ENCODE results near the gene AOC3.
"Not testable (repeated sequence)": the region's sequence is repeated elsewhere in the genome, so short reads cannot be mapped to it uniquely, and the experiment has no call there.

Gene AOC3

GRCh38 chr17:42868338-42868737 lies 17.3 kb downstream of the AOC3 start:
- no peak for DNase-seq

GRCh38 chr17:42871647-42872046 lies 20.6 kb downstream of the AOC3 start:
- DNase-seq = no peak

DNA sequence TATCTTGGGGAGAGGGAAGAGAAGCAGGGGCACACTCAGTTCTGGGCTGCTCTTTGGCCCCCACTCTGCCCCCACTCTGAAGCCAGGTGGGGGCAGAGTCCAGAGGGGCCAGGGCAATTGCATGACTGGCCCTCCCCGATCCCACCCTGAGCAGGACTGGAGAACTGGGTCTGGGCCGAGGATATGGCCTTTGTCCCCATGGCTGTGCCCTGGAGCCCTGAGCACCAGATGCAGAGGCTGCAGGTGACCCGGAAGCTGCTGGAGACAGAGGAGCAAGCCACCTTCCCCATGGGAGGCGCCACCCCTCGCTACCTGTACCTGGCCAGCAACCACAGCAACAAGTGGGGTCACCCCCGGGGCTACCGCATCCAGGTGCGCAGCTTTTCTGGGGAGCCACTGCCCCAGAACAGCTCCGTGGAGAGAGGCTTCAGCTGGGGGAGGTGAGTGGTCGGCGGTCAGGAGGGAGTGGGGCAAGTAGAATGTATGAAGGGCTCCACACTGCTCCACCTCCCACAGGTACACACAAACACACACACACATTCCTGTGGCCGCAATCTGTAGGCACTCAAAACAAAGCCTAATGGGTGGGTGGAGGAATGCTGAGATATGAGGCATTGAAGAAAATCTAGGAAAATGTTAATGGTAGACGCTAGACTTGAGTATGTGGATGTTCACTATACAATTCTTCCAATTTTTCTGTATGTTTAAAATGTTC lies 21.4 kb downstream of the AOC3 start:
- DNase-seq = no peak

- DNase-seq = no peak
Measured at GRCh38 chr17:42873315-42873714, 22.3 kb downstream of the AOC3 start.

DNA sequence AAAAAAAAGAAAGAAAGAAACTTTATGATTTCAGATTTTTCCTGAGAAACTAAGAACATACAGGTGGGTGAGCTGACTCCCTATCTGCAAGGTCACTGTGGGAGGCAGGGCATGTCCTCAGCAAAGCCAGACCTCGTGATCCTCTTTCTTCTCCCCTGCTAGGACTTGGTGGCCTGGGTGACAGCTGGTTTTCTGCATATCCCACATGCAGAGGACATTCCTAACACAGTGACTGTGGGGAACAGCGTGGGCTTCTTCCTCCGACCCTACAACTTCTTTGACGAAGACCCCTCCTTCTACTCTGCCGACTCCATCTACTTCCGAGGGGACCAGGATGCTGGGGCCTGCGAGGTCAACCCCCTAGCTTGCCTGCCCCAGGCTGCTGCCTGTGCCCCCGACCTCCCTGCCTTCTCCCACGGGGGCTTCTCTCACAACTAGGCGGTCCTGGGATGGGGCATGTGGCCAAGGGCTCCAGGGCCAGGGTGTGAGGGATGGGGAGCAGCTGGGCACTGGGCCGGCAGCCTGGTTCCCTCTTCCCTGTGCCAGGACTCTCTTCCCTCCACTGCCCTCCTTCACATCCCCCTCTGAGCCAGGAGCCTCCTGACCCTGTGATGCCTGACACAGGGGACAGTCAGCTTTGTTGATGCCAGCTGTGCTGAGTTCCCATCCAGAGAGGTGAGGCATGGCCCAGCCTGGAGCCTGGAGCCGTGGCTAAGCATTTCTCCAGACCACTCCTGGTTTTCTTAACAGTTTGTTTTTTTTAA lies 23.1 kb downstream of the AOC3 start:
- DNase-seq = not testable (repeated sequence)

- DNase-seq = no peak
Measured at GRCh38 chr17:42877037-42877436, 26.0 kb downstream of the AOC3 start.

DNA sequence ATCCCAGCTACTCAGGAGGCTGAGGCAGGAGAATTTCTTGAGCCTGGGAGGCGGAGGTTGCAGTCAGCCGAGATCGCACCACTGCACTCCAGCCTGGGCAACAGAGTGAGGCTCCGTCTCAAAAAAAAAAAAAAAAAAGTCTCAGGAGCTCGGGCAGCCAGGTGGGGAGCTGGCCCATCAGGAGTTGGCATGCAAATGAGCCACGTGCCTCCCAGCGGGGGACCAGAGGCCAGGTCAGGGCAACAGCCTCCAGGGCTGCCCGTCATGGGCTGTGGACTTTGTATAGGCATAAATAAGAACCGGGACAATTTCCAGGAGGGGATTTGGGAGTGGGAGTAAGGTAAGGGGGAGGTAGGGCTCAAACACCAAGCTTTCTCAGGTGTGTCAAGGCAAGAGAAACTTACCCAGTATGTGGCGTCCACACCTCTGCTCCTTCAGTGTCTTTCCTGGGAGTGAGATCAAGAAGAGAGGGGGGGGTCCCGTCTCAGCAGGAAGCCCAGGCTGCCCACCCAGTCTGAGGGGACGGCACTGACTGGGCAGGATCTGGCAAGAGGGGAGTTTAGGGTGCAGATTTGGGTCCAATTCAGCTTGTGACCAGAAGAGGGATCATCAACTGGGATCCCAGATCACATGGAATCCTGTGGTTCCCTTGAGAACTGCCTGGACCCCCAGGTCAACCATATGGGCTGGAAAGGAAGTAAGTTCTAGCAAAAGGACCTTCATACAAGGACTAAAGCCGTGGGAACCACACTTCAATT lies 27.3 kb downstream of the AOC3 start:
- DNase-seq = no peak

- no peak for DNase-seq
Measured at GRCh38 chr17:42878924-42879595, 28.1 kb downstream of the AOC3 start.

DNA sequence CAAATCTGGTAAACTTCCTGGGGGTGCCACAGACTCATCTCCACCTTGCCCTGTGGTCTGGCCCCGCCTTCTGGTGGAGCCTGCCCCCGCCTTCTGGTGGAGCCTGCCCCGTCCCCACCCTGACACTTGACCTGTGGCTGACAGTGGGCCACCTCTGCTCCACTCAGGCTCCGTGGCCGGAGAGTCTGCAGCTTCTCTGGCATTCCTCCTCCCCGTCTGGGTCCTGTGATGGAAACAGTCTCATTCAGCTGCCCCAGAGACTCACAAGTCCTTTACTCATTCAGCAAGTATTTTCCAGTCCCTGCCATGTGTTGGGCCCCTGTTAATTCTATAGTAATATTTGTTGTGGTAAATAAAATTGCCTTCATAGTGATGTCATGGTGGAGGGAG lies 28.6 kb downstream of the AOC3 start:
- peak; percentile 26 for DNase-seq

DNA sequence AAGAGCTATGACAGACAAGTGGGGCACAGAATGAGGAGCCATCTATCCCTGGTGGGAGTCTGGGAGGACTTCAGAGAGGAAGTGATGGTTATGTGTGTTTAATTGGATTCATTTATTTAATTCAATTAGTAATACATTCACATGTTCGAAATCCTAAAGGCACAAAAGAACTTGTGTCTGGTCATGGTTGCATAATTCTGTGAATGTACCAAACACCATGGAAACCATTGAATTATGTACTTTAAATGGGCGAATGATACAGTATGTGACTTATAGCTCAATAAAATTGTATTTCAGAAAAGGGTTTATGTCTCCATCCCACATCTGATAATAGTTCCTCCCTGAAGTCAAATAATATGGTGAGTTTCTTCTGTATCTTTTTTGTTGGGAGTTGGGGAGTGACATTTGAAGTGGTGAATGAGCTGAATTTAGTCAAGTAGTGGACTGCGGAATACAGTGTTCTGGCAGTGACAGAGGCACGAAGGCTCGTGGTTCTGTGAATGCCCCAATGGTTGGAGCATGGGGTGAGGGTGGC lies 29.8 kb downstream of the AOC3 start:
- DNase-seq = no peak

- DNase-seq = not testable (repeated sequence)
Measured at GRCh38 chr17:42881706-42882105, 30.7 kb downstream of the AOC3 start.

- DNase-seq = no peak
Measured at GRCh38 chr17:42882166-42882565, 31.2 kb downstream of the AOC3 start.

- DNase-seq = no peak
Measured at GRCh38 chr17:42883802-42884558, 33.0 kb downstream of the AOC3 start.

GRCh38 chr17:42885806-42886205 lies 34.8 kb downstream of the AOC3 start:
- not testable (repeated sequence) for DNase-seq

GRCh38 chr17:42886283-42887176 lies 35.5 kb downstream of the AOC3 start:
- DNase-seq = no peak

DNA sequence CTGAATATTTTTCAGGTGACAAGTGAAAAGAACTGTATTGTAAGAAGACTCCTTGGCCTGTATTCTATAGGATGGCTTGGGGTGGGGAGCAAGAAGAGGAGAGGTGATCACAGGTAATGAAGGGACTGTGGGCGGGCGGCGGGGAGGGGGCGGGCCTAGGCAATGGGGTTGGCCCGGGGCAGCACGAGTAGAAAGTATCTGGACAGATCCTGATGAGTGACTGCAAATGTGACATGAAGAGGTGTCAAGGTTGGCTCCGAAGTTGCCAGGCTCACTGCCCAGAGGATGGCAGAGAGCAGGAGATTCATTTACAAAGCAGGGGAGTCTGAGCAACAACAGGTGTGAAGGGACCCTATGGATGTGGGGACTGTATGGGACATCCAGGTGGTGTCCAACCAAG lies 38.8 kb downstream of the AOC3 start:
- DNase-seq = no peak

DNA sequence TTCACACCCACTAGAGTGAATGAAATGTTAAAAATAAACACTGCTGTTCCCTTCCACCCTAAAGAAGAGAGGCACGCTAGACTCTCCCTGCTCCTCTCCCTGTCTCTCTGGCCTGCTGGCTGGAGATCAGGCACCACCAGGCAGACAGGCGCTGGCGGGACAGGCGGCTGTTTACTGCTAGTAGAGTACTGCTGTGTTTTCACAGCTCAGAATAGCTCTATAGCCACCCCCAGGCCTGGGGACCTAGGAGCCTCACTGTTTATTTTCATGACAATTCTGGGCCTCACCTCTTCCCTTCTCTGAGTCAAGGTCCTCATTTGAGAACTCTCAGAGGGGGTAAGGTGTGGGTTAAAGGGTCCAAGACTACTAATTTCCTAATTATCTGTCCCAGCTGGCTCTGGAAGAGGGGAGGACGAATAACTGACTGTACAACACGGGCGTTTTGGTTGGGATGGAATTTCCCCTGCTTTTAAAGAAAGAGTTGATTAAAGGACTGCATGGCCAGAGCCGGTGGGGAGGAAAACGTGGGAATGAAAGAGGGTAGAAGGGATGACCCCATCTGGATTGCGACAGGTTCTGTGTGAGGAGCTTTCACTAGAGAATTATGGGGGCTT lies 40.6 kb downstream of the AOC3 start:
- DNase-seq = no peak

- no peak for DNase-seq
Measured at GRCh38 chr17:42893359-42893758, 42.4 kb downstream of the AOC3 start.

DNA sequence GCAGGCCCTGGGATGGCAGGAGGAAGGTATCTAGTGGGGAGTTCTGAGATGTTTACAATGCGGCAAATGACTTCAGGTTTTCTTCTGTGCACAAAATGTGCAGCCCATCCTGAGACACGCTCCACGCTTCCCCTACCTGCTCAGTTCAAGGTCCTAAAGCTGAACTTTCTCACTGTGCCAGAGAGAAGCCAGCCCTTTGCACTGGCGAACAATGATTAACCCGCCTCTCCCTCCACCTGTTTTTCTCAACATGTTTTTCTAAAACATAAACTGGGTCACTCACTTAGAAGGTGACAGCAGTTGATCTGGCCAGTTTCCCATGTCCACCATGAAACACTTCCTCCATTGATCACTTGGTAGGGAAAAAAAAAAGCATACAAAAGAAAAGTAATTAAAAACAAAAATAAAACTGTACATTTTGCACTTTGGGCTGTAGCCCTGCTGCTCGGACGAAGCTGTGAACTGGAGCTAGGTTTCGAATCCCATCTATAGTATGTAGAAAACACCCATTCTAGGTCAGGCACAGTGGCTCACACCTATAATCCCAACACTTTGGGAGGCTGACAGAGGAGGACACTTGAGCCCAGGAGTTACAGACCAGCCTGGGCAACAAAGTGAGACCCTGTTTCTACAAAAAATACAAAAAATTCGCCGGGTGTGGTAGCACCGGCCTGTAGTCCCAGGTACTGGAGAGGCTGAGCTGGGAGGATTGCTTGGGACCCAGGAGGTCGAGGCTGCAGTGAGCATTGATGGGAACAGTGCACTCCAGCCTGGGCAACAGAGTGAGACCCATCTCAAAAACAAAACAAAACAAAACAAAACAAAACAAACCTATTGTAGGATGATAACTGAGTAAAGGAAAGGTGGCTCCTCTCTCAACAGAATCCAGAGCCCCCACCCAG lies 43.5 kb downstream of the AOC3 start:
- no peak for DNase-seq

- DNase-seq = peak; percentile 82
Measured at GRCh38 chr17:42895185-42895555, 44.2 kb downstream of the AOC3 start.
